ENCODE results near the gene DYNC1LI1. TPM values are rescaled to one million over a fixed set of nuclear protein-coding genes. Genes with fewer than 3 reads are reported as not detected.

Gene DYNC1LI1
- total RNA-seq, 4 donors from 2014 or later: 21.3 to 30.0 (median 26.3) TPM

DNA sequence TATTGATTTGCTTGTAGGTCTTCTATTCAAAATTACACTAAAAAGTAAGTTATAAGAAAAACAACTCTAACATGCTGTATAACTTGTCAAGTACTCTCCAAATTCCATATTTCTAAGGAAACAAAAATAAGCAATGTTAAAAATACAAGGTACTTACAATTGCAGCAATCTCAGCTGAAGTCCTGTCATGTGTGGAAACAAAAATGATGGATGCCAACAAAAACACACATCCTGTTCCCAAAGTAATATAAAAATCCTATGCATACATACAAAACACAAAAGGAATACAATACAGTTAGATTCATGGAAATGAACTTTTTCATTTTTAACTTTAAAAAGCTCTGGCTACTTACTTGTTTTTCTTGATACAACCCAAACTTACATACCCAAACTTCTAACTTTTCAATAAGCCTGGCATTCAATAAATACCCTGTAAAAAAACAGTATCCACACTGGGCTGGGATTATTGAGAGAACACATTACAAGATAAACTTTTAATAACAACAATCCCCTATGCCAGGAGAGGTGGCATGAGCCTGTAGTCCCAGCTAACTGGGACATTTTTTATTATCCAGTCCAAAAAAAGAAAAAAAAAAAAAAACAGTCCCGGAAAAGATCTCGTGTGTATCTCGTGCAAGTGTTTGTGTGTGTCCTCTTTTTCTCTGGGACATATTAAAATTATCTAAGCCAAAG lies 82.7 kb downstream of the DYNC1LI1 start:
- TF ChIP-seq, protein P1, sequence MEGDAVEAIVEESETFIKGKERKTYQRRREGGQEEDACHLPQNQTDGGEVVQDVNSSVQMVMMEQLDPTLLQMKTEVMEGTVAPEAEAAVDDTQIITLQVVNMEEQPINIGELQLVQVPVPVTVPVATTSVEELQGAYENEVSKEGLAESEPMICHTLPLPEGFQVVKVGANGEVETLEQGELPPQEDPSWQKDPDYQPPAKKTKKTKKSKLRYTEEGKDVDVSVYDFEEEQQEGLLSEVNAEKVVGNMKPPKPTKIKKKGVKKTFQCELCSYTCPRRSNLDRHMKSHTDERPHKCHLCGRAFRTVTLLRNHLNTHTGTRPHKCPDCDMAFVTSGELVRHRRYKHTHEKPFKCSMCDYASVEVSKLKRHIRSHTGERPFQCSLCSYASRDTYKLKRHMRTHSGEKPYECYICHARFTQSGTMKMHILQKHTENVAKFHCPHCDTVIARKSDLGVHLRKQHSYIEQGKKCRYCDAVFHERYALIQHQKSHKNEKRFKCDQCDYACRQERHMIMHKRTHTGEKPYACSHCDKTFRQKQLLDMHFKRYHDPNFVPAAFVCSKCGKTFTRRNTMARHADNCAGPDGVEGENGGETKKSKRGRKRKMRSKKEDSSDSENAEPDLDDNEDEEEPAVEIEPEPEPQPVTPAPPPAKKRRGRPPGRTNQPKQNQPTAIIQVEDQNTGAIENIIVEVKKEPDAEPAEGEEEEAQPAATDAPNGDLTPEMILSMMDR (IDR thresholded peaks at IDR 0.05): no peak
- no peak for ATAC-seq (ENCODE audit: low FRiP score)
- no peak for DNase-seq (ENCODE audit: low spot score)

DNA sequence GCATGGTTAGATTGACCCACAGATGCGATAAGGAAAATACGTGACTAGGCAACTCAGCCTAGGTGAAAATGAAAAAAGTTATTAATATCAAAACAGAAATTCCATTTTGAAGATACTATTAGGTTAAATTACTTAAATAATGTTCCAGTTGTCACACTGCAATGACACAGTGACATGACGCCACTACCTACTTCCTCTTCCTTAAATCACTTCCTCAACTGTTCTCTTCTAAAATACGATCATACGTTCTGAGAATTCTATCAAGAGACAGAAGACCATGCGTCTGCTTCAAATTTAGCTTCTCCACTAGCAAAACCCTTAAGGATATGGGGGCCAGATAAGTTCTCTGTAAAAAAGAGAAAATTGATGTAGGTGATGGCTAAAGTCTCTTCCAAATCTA lies 86.2 kb downstream of the DYNC1LI1 start:
- DNase-seq (ENCODE audit: low spot score) (no peak), ATAC-seq (ENCODE audit: low FRiP score) (no peak)
- TF ChIP-seq, protein P1 (IDR thresholded peaks at IDR 0.05): no peak

DNA sequence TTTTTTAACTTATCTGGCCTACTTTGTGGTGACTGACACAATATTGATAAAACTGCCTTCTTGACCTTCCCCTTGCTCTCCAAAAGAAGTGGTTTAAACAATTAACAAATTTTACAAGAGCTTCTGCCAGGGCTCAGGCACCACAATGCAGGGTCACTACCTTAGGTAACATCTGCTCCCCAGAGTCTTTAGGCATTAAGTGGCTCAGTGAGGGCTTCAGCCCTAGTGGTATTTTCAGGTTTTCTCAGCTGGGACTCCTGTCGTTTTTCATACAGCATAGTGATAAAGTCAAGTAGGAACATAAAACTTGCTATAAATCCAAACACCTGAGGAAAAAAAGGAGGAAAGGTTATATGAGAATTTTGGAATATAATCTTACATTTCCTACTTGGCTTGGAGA lies 86.9 kb downstream of the DYNC1LI1 start:
- ATAC-seq (ENCODE audit: low FRiP score) (no peak), DNase-seq (ENCODE audit: low spot score) (no peak)
- TF ChIP-seq, protein P1 (IDR thresholded peaks at IDR 0.05): no peak

DNA sequence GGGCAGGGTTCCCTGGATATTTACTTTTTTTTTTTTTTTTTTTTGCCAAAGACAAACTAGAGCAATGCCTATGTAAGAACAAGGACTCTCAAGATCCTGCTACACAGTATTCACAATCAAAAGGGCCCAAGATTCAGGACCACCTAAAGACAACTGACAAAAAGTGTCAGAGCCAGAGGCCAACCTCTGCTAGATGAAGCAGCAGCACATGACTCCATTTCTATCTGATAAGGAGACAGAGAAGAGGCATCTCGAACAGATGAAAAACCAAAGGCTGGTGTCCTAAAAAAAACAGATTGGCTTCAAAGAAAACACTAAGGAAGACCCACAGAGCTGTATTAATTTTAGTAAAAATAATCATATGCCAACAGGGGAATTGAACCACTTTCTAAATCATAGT lies 88.0 kb downstream of the DYNC1LI1 start:
- no peak for ATAC-seq (ENCODE audit: low FRiP score)
- DNase-seq (ENCODE audit: low spot score): no peak
- TF ChIP-seq, protein P1 (IDR thresholded peaks at IDR 0.05): no peak

DNA sequence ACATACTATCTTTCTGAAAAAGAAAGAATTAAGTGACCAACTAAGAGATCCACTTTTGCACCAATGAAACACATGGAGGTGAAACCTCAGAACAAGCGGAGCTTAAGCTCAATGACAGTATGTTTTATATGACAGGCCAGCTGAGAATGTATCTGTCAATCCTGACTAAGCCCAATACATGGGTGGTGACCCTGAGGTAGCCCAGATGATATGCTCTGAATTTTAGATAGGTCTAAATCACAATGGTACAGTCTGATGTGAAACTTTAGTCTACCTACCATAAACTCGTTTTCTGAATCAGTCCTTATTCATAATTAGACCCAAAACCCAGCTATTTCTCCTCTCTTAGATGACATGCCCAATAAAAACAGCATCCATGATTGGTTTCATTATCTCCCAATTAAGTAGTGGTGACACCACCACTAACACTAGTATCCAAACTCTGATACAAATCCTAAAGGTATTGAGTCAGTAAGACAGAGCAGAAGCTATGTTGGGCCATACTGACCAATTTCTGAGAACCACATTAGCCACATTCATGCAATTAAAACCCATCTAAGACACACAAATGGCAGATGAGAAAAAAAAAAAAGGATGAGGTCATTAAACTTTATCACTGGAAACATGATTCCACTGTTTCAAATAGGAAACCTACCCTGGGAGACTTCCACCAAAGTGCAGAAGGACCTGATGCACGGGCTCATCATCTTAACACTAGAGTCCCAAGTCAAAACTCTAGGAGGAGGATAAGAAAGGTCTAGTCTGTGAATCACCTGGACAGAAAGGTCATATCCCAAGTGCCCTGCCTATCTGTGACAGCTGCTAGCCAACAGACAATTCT lies 88.6 kb downstream of the DYNC1LI1 start:
- ATAC-seq (ENCODE audit: low FRiP score) (no peak), DNase-seq (ENCODE audit: low spot score) (no peak)
- TF ChIP-seq, protein P1 (IDR thresholded peaks at IDR 0.05): no peak

DNA sequence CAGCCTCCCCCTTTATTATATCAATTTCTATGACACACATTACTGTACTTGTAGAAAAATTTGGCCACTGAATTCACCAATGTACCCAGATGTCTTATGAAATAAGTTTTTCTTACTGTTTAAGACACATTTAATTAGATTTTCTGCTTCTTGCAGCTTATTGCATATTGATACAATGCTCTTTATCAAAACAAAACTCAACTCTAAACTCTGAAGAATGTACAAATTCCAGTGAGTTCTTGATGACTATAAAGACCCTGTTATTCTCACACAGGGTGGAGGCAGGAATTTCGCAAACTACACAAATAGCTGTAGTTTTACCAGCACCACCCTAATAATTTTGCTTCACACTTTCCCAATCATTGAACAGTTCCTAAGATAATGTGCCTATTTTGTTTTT lies 90.1 kb downstream of the DYNC1LI1 start:
- ATAC-seq (ENCODE audit: low FRiP score) (no peak), DNase-seq (ENCODE audit: low spot score) (no peak)
- TF ChIP-seq, protein P1 (IDR thresholded peaks at IDR 0.05): no peak

Small RNA genes lying within 50 kb of the gene (small RNA-seq; reads per million reads assigned to genes)
- gene MIR548AY: not detected

Other genes with a start within 250 kb of the DYNC1LI1 start
- 10 to 100 TPM; 18.0 to 34.7 (median 31.3) TPM for gene CMTM7, start 179.0 kb downstream of the DYNC1LI1 start, total RNA-seq
- gene CMTM6, start 68.0 kb downstream of the DYNC1LI1 start, total RNA-seq: 10 to 100 TPM; 49.2 to 73.3 (median 61.4) TPM
- 10 to 100 TPM; 10.3 to 24.0 (median 19.8) TPM for gene CNOT10, start 114.3 kb upstream of the DYNC1LI1 start, total RNA-seq
- gene TRIM71, start 247.1 kb upstream of the DYNC1LI1 start, total RNA-seq: under 1 TPM in 3 of 4 donors, not detected in 1; 0.13 to 0.84 (median 0.36) TPM

Measured in omental fat pad (tissue), 4 donors.